ENCODE results near the gene CFAP298.

GRCh38 chr21:32558106-32558505 is 54.1 kb downstream of the CFAP298 start:
- TF ChIP-seq TGIF2 (CRISPR knock-in tag; IDR thresholded peaks at IDR 0.05) (no peak), FOXK2 (IDR thresholded peaks at IDR 0.05) (no peak), ETV5 (CRISPR knock-in tag; IDR thresholded peaks at IDR 0.05; ENCODE audit: borderline replicate concordance) (no peak), SP5 (CRISPR knock-in tag; IDR thresholded peaks at IDR 0.05; ENCODE audit: borderline replicate concordance, low read depth) (no peak), ZNF274 (CRISPR knock-in tag; IDR thresholded peaks at IDR 0.05) (no peak), POLR2AphosphoS5 (IDR thresholded peaks at IDR 0.05; ENCODE audit: low read depth, low read length) (no peak), PRDM4 (CRISPR knock-in tag; IDR thresholded peaks at IDR 0.05; ENCODE audit: borderline replicate concordance) (no peak), ZNF124 (CRISPR knock-in tag; IDR thresholded peaks at IDR 0.05) (no peak), MEF2D (CRISPR knock-in tag; IDR thresholded peaks at IDR 0.05) (no peak), PBX3 (CRISPR knock-in tag; IDR thresholded peaks at IDR 0.05; ENCODE audit: borderline replicate concordance) (no peak), ZNF720 (CRISPR knock-in tag; IDR thresholded peaks at IDR 0.05) (no peak), ZNF3 (CRISPR knock-in tag; IDR thresholded peaks at IDR 0.05) (no peak)

Measured in HepG2 (cell line).